HCT116 (cell line): ENCODE data around the gene TUBA4B. TPM values are rescaled to one million over a fixed set of nuclear protein-coding genes. Genes with fewer than 3 reads are reported as not detected.

ENCODE experiments used
- ATAC-seq: fragments of 200-7000 bp; cut with Tn5 transposase; 2 replicates; pipeline ENCODE4 v1.9.1; 2020; ENCODE audit warnings: mild to moderate bottlenecking, moderate library complexity
- BruUV-seq: library from RNA; stranded (reverse); fragments of 400-500 nt; replicated peaks from 2 replicates; lab custom pipeline; 2021; lab: Mats Ljungman, UMichigan
- CTCF ChIA-PET: fragments of 300-600 bp; sonication (Branson Sonifier 250); formaldehyde crosslinking; loops from one replicate; lab custom pipeline; 2021; ENCODE audit warnings: antibody characterized with exemption; lab: Charles Lee
- POLR2A ChIA-PET: fragments of 300-600, 350-600 bp; sonication (Branson Sonifier 250); formaldehyde crosslinking; loops from one replicate; lab custom pipeline; 2021; ENCODE audit warnings: antibody characterized with exemption; lab: Charles Lee
- RAD21 ChIA-PET, 2 experiments: fragments of 300-600 bp; sonication (Branson Sonifier 250); formaldehyde crosslinking; loops; one replicate each; lab custom pipeline; 2023; ENCODE audit warnings: low total read pairs in 2 of 2; ENCODE audit not compliant: uncharacterized antibody in 2 of 2, unreplicated experiment in 2 of 2, low non-redundant PET in 1 of 2; lab: Charles Lee
- DNase-seq: peaks from one replicate; pipeline ENCODE4 v3.0.0-alpha.2; 2010; ENCODE audit warnings: low read depth, low spot score
- H2AFZ ChIP-seq: fragments of 200-600 bp; shearing (Covaris generic), sonication (generic); 2 replicates; pipeline ENCODE4 v1.6.1; 2017; ENCODE audit warnings: low read depth, mixed run types, mixed read lengths, antibody characterized with exemption, low read length; ENCODE audit not compliant: poor library complexity, severe bottlenecking
- H3K27ac ChIP-seq: 2 replicates; pipeline ENCODE4 v1.5.1; 2012; ENCODE audit warnings: low read depth, low read length
- H3K27me3 ChIP-seq: fragments of 200-600 bp; sonication (generic); 2 replicates; pipeline ENCODE4 v1.6.1; 2016; ENCODE audit warnings: mixed run types, low read length, mixed read lengths; ENCODE audit not compliant: insufficient read depth
- H3K36me3 ChIP-seq, 2 experiments: fragments of 200-500 bp in 1 of 2; fragments of 200-600 bp in 1 of 2; sonication (Bioruptor generic) in 1 of 2; sonication (generic) in 1 of 2; 2 replicates each; pipeline versions ENCODE4 v1.5.1 to v1.6.1; 2014 to 2016; ENCODE audit warnings: low read length in 2 of 2, inconsistent platforms in 1 of 2, mixed read lengths in 1 of 2, mixed run types in 1 of 2; ENCODE audit not compliant: insufficient read depth in 2 of 2, control insufficient read depth in 1 of 2
- H3K4me1 ChIP-seq, 2 experiments: fragments of 200-600 bp in 1 of 2; sonication (generic) in 1 of 2; 2 replicates each; pipeline versions ENCODE4 v1.5.1 to v1.6.1; 2012 to 2017; ENCODE audit warnings: low read length in 2 of 2, inconsistent platforms in 1 of 2, mild to moderate bottlenecking in 1 of 2, mixed read lengths in 1 of 2, mixed run types in 1 of 2, moderate library complexity in 1 of 2; ENCODE audit not compliant: insufficient read depth in 2 of 2, control insufficient read depth in 1 of 2
- H3K4me2 ChIP-seq: fragments of 200-600 bp; sonication (generic); 2 replicates; pipeline ENCODE4 v1.6.1; 2017; ENCODE audit warnings: mixed run types, low read length, mixed read lengths
- H3K4me3 ChIP-seq, 2 experiments: fragments of 200-600 bp in 1 of 2; sonication (generic) in 1 of 2; replicated peaks in 1 of 2; 2 replicates each; pipeline ENCODE4 v1.5.1; 2011 to 2016; ENCODE audit warnings: low read length in 2 of 2, control low read depth in 1 of 2, low read depth in 1 of 2, mild to moderate bottlenecking in 1 of 2, mixed read lengths in 1 of 2, mixed run types in 1 of 2
- H3K79me2 ChIP-seq: fragments of 200-600 bp; sonication (generic); 2 replicates; pipeline ENCODE4 v1.6.1; 2017; ENCODE audit warnings: mild to moderate bottlenecking, mixed run types, low read length, moderate library complexity, mixed read lengths; ENCODE audit not compliant: insufficient read depth
- H3K9ac ChIP-seq: fragments of 200-600 bp; sonication (generic); 2 replicates; pipeline ENCODE4 v1.6.1; 2016; ENCODE audit warnings: low read length, mixed read lengths
- H3K9me2 ChIP-seq: fragments of 200-600 bp; sonication (generic), shearing (Covaris generic); 2 replicates; pipeline ENCODE4 v1.6.1; 2017; ENCODE audit warnings: mixed run types, mild to moderate bottlenecking, moderate library complexity; ENCODE audit not compliant: insufficient read depth
- H3K9me3 ChIP-seq, 2 experiments: fragments of 200-500 bp in 1 of 2; fragments of 200-600 bp in 1 of 2; sonication (Bioruptor generic) in 1 of 2; sonication (generic) in 1 of 2; 2 replicates each; pipeline ENCODE4 v1.6.1; 2014 to 2017; ENCODE audit warnings: low read length in 2 of 2, mixed read lengths in 2 of 2, inconsistent platforms in 1 of 2, low read depth in 1 of 2, mild to moderate bottlenecking in 1 of 2, mixed run types in 1 of 2, moderate library complexity in 1 of 2; ENCODE audit not compliant: control insufficient read depth in 1 of 2, insufficient read depth in 1 of 2
- H4K20me1 ChIP-seq: fragments of 200-600 bp; sonication (generic), shearing (Covaris generic); 2 replicates; pipeline ENCODE4 v1.6.1; 2017; ENCODE audit warnings: mixed run types, mild to moderate bottlenecking, moderate library complexity; ENCODE audit not compliant: insufficient read depth
- CBX3 ChIP-seq: IDR thresholded peaks from 2 replicates; pipeline ENCODE4 v1.6.1; 2012; ENCODE audit warnings: low read depth
- CEBPB ChIP-seq: IDR thresholded peaks from 2 replicates; pipeline ENCODE4 v1.6.1; 2012; ENCODE audit warnings: low read depth
- EGR1 ChIP-seq: IDR thresholded peaks from 2 replicates; pipeline ENCODE4 v1.6.1; 2012; ENCODE audit warnings: low read depth
- ELF1 ChIP-seq: IDR thresholded peaks from 2 replicates; pipeline ENCODE4 v1.6.1; 2012; ENCODE audit warnings: low read depth, borderline replicate concordance
- EZH2 ChIP-seq: fragments of 200-600 bp; sonication (generic); IDR thresholded peaks from 2 replicates; pipeline ENCODE4 v1.6.1; 2017; ENCODE audit warnings: antibody characterized with exemption, mixed run types
- EZH2phosphoT487 ChIP-seq: fragments of 200-600 bp; IDR thresholded peaks from 2 replicates; pipeline ENCODE4 v1.6.1; 2018; ENCODE audit warnings: antibody characterized with exemption, borderline replicate concordance
- FOSL1 ChIP-seq: IDR thresholded peaks from 2 replicates; pipeline ENCODE4 v1.6.1; 2012; ENCODE audit warnings: low read depth
- JUND ChIP-seq: IDR thresholded peaks from 2 replicates; pipeline ENCODE4 v1.6.1; 2012
- POLR2A ChIP-seq: IDR thresholded peaks from 2 replicates; pipeline ENCODE4 v1.7.0; 2011; ENCODE audit warnings: borderline replicate concordance; ENCODE audit not compliant: insufficient read depth, insufficient read length; ENCODE audit errors: extremely low read depth
- POLR2AphosphoS5 ChIP-seq: IDR thresholded peaks from 2 replicates; pipeline ENCODE4 v1.6.1; 2011; ENCODE audit warnings: mild to moderate bottlenecking, low read depth, low read length, moderate library complexity
- REST ChIP-seq: IDR thresholded peaks from 2 replicates; pipeline ENCODE4 v1.6.1; 2012; ENCODE audit warnings: low read depth
- SIN3A ChIP-seq: IDR thresholded peaks from 2 replicates; pipeline ENCODE4 v1.6.1; 2012; ENCODE audit warnings: low read depth
- SRF ChIP-seq: IDR thresholded peaks from 2 replicates; pipeline ENCODE4 v1.6.1; 2012; ENCODE audit warnings: low read depth
- TCF7L2 ChIP-seq: IDR thresholded peaks from 2 replicates; pipeline ENCODE4 v1.7.0; 2011; ENCODE audit warnings: borderline replicate concordance, inconsistent platforms; ENCODE audit not compliant: insufficient read depth, insufficient read length; ENCODE audit errors: extremely low read depth
- YY1 ChIP-seq: IDR thresholded peaks from 2 replicates; pipeline ENCODE4 v1.6.1; 2011; ENCODE audit warnings: low read length, low read depth, moderate library complexity, mild to moderate bottlenecking; ENCODE audit not compliant: insufficient replicate concordance; ENCODE audit errors: extremely low read depth
- ZNF274 ChIP-seq: fragments of 200-500 bp; sonication (Bioruptor generic); IDR thresholded peaks from 2 replicates; pipeline ENCODE4 v1.6.1; 2014; ENCODE audit warnings: mild to moderate bottlenecking, low read depth, low read length, inconsistent platforms
- intact Hi-C: fragments of 100-400 bp; cut with micrococcal nuclease; formaldehyde crosslinking; loops from 2 replicates; pipeline ENCODE4 v1.10.0; 2022
- total RNA-seq: library from RNA; stranded (reverse); gene quantifications from one replicate; pipeline ENCODE4 v1.2.1, GENCODE V29; 2021; ENCODE audit not compliant: unreplicated experiment

TUBA4B gene
- total RNA-seq, 1 experiment from 2014 or later: not detected

- Histone ChIP-seq H3K9me2 (no peaks in the 10 kb centered on the region), H3K36me3 (peaks cover 3 to 5% of the 10 kb centered on the region in 2 experiments; a peak in 2 of 4 replicates), H3K4me1 (peaks cover 29 to 58% of the 10 kb centered on the region in 2 experiments), H3K9me3 (no peaks in the 10 kb centered on the region), H3K79me2 (peaks cover 31% of the 10 kb centered on the region; the same call in 1 of the 2 replicates), H4K20me1 (no peaks in the 10 kb centered on the region), H3K4me3 (no peak overlapping the region), H2AFZ (no peak overlapping the region), H3K27ac (no peak overlapping the region), H3K9ac (no peak overlapping the region), H3K4me2 (0 out of 2 replicates have a peak overlapping the region, but pooled peaks have one; percentile 69), H3K27me3 (no peaks in the 10 kb centered on the region)
- no peak for DNase-seq
- BruUV-seq: no TSS peak
- ChIA-PET POLR2A (no interaction called here), CTCF (interaction anchor here (0.6 to 2.8 kb wide), 5 partner anchors 29 to 140 kb away, joined by 3 to 14 read pairs (median 7); partner anchors contain the start of gene DNPEP), RAD21 (no interaction called here)
- intact Hi-C loops: no loop called here
- no peak for TF ChIP-seq EGR1
- no peak for TF ChIP-seq SIN3A
- TF ChIP-seq CEBPB: no peak
- no peak for TF ChIP-seq JUND
- TF ChIP-seq FOSL1: no peak
- no peak for TF ChIP-seq CBX3
- TF ChIP-seq SRF: no peak
- TF ChIP-seq POLR2AphosphoS5: no peak
- no peak for ATAC-seq
These were observed 5.1 kb upstream of the TUBA4B start for GRCh38 chr2:219247678-219248642.

GRCh38 chr2:219248845-219249202 lies 4.2 kb upstream of the TUBA4B start:
- no peaks in the 10 kb centered on the region for H3K9me2 ChIP-seq
- CTCF ChIA-PET: interaction anchor here (0.6 to 2.8 kb wide), 8 partner anchors 25 to 87 kb away, joined by 3 to 14 read pairs (median 5); partner anchors contain the start of genes CNPPD1 and DNAJB2
- intact Hi-C loops: no loop called here
- H3K79me2 ChIP-seq: peaks cover 35% of the 10 kb centered on the region; the same call in 1 of the 2 replicates
- peak overlapping the region; percentile 69 for H3K4me2 ChIP-seq
- peaks cover 32 to 65% of the 10 kb centered on the region in 2 experiments for H3K4me1 ChIP-seq
- no peak for ATAC-seq
- no peak for DNase-seq
- H3K36me3 ChIP-seq: peaks cover 3 to 5% of the 10 kb centered on the region in 2 experiments; a peak in 2 of 4 replicates
- RAD21 ChIA-PET: interaction anchor here in 1 of 2 experiments (1.1 kb wide), 1 partner anchor 25 kb away, joined by 3 read pairs; no protein-coding TSS in a partner anchor
- H4K20me1 ChIP-seq: no peaks in the 10 kb centered on the region
- H3K27ac ChIP-seq: peak overlapping the region; percentile 63
- POLR2A ChIA-PET: interaction anchor here (1.2 to 1.8 kb wide), 8 partner anchors 19 to 46 kb away, joined by 3 to 8 read pairs (median 4); partner anchors contain the start of genes ANKZF1, ATG9A, DNAJB2 and ZFAND2B
- peak overlapping the region in 1 of 2 experiments; percentile 27; a peak in 1 of 4 replicates for H3K4me3 ChIP-seq
- no peaks in the 10 kb centered on the region for H3K9me3 ChIP-seq
- peak overlapping the region; percentile 38 for H3K9ac ChIP-seq
- no peak overlapping the region for H2AFZ ChIP-seq
- no peaks in the 10 kb centered on the region for H3K27me3 ChIP-seq
- TF ChIP-seq SIN3A (no peak), YY1 (no peak), REST (no peak), TCF7L2 (no peak), EZH2phosphoT487 (no peak), POLR2A (no peak), ZNF274 (no peak), EZH2 (no peak), FOSL1 (no peak), SRF (no peak), ELF1 (no peak)
- no TSS peak for BruUV-seq
